Tibial artery (tissue), 4 donors: ENCODE results near the gene HES5.

Source experiments
- DNase-seq, 2 donors: peaks; one replicate each; pipeline ENCODE4 v3.0.0-alpha.2; 2019
- H3K27ac ChIP-seq, 2 donors: fragments of 200-600 bp; sonication (generic) in 1 of 2; 1 replicate in 1 of 2; 2 replicates in 1 of 2; pipeline ENCODE4 v1.5.1; 2018 to 2019; ENCODE audit warnings: mild to moderate bottlenecking in 1 of 2
- H3K27me3 ChIP-seq, 2 donors: fragments of 200-600 bp; sonication (generic) in 1 of 2; one replicate each; pipeline versions ENCODE4 v1.5.1 to v1.6.0; 2016 to 2019
- H3K36me3 ChIP-seq, 3 donors: fragments of 200-600 bp; sonication (generic) in 2 of 3; one replicate each; pipeline ENCODE4 v1.5.1; 2016 to 2019; ENCODE audit warnings: mild to moderate bottlenecking in 2 of 3
- H3K4me1 ChIP-seq, 4 donors: fragments of 200-600 bp; sonication (generic) in 2 of 4; 1 replicate in 3 of 4; 2 replicates in 1 of 4; pipeline ENCODE4 v1.5.1; 2016 to 2019
- H3K4me3 ChIP-seq, 2 donors: fragments of 200-600 bp; sonication (generic) in 1 of 2; 1 replicate in 1 of 2; 2 replicates in 1 of 2; pipeline ENCODE4 v1.5.1; 2018 to 2019; ENCODE audit warnings: mild to moderate bottlenecking in 2 of 2
- H3K9me3 ChIP-seq, 3 donors: fragments of 200-600 bp; sonication (generic) in 1 of 3; one replicate each; pipeline ENCODE4 v1.5.1; 2016 to 2019
- intact Hi-C: fragments of 100-400 bp; cut with DNase I; formaldehyde crosslinking; loops from one replicate; pipeline ENCODE4 v1.15.0; 2023; ENCODE audit warnings: low total_unique reads
- TF ChIP-seq, protein P1 (sequence below), 2 experiments: fragments of 200-600 bp in 1 of 2; fragments of 450-650 bp in 1 of 2; IDR thresholded peaks; one replicate each; pipeline ENCODE4 v1.5.1; 2017 to 2019; ENCODE audit warnings: antibody characterized with exemption in 2 of 2, mild to moderate bottlenecking in 1 of 2, moderate library complexity in 1 of 2

The HES5 gene

DNA sequence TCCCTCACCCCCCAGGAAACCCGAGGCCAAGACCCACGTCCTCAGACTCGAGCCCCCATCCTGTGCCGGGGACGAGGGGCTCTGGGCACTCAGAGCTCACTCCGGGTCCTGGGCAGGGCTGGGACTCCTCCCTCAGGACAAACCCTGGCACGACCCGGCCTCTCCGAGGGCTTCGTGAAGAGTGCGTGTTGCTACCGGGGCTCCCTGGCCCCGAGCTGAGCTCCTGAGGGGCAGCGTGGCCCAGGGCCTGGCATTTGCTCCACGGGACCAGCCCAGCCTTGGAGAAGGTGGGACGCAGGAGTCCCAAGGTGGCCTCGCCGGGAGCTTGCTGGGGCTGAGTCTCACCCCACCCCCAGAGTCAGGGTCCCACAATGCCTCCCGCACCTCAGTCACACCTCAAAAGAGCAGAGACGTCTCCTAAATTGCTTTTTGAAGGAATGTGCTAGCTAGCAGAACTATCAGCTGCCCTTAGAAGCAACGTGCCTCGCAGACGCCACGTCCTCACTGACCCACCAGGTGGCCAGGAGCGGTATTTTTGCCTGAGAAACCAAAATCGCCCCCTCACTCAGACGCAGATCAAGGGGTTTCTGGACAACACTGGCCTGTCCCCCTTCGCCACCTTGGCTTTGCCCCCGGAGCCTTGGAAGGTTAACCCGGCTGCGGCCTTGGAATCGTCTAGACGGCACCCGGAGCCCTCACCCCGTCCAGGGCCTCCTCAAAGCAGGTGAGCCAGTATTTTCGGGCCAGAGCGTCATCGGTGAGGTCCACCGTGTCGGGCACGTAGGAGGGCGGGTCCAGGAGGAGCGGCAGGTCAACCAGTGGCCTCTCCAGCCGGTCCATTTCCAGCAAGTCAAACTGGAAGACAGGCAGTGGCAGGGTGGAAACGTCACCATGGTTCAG lies 14.9 kb downstream of the HES5 start:
- no peak overlapping the region for H3K4me3 ChIP-seq
- no peaks in the 10 kb centered on the region for H3K4me1 ChIP-seq
- H3K9me3 ChIP-seq: no peaks in the 10 kb centered on the region
- peaks cover 92 to 100% (median 94%) of the 10 kb centered on the region in 3 donors for H3K36me3 ChIP-seq
- intact Hi-C loops: no loop called here
- no peaks in the 10 kb centered on the region for H3K27me3 ChIP-seq
- no peak for DNase-seq
- TF ChIP-seq, protein P1, sequence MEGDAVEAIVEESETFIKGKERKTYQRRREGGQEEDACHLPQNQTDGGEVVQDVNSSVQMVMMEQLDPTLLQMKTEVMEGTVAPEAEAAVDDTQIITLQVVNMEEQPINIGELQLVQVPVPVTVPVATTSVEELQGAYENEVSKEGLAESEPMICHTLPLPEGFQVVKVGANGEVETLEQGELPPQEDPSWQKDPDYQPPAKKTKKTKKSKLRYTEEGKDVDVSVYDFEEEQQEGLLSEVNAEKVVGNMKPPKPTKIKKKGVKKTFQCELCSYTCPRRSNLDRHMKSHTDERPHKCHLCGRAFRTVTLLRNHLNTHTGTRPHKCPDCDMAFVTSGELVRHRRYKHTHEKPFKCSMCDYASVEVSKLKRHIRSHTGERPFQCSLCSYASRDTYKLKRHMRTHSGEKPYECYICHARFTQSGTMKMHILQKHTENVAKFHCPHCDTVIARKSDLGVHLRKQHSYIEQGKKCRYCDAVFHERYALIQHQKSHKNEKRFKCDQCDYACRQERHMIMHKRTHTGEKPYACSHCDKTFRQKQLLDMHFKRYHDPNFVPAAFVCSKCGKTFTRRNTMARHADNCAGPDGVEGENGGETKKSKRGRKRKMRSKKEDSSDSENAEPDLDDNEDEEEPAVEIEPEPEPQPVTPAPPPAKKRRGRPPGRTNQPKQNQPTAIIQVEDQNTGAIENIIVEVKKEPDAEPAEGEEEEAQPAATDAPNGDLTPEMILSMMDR (IDR thresholded peaks at IDR 0.05): no peak
- no peak overlapping the region for H3K27ac ChIP-seq

DNA sequence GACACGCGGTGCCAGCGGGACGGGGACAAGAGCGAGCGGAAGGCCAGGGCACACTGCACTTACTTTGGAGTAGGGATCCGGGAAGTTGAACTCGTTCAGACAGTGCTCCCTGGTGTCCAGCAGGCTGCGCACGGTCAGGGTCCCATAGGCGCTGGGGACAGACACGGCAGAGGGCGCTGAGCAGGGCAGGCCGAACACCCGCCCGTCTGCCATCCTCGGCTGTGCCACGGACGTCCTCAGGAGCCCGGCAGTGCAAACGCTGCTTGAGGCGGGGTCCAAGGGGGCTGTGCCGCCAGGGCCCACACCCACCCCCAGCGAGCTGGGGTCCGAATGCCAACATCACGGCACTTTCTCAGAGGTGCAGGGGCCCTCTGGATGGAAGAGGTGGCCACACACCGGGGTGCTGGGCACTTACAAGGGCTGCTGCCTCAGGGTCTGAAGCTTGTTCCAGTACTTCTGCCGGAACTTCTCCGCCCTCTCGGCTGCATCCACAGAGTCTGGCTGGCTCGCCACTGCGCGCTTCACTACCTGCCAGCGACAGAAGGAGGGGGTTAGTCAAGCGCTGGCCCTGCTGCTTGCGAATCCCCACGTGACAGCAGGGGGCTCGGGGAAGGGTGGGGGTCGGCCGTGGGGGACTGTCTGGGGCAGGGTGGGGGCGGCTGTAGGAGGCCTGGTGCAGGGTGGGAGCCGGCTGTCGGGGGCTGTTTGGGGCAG lies 16.0 kb downstream of the HES5 start:
- no peaks in the 10 kb centered on the region for H3K27me3 ChIP-seq
- no peak overlapping the region for H3K27ac ChIP-seq
- no peak for DNase-seq
- TF ChIP-seq, protein P1 (IDR thresholded peaks at IDR 0.05): no peak
- intact Hi-C loops: no loop called here
- no peak overlapping the region for H3K4me3 ChIP-seq
- peaks cover 92 to 100% (median 94%) of the 10 kb centered on the region in 3 donors for H3K36me3 ChIP-seq
- H3K4me1 ChIP-seq: no peaks in the 10 kb centered on the region
- H3K9me3 ChIP-seq: no peaks in the 10 kb centered on the region

DNA sequence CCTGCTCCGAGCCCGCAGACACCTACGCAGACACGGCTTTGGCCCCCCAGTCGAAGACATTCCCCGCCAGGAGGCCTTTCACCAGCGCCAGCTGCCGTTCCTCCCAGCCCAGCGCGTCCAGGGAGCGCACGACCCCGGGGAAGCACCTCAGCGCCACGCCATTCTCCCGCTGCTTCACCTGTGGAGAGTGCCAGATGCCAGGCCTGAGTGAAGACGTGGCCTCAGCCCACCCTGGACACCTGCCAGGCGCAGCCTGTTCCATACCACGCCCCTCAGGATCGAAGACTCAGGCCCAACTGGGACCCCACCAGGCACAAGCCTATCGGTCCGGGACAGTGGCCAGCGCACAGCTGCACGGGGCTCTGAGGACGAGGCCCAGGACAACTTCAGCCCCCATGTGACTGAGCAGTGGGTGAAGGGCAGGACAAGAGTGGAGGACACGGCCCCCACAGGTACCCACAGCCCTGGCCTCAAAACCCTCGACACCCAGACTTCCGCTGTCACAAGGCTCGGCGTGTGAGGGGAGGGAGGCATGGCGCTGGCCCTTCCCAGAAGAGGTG lies 17.1 kb downstream of the HES5 start:
- peaks cover 92 to 100% (median 94%) of the 10 kb centered on the region in 3 donors for H3K36me3 ChIP-seq
- no peak overlapping the region for H3K27ac ChIP-seq
- TF ChIP-seq, protein P1 (IDR thresholded peaks at IDR 0.05): no peak
- intact Hi-C loops: no loop called here
- DNase-seq: no peak
- no peaks in the 10 kb centered on the region for H3K4me1 ChIP-seq
- H3K27me3 ChIP-seq: no peaks in the 10 kb centered on the region
- H3K4me3 ChIP-seq: no peak overlapping the region
- no peaks in the 10 kb centered on the region for H3K9me3 ChIP-seq

DNA sequence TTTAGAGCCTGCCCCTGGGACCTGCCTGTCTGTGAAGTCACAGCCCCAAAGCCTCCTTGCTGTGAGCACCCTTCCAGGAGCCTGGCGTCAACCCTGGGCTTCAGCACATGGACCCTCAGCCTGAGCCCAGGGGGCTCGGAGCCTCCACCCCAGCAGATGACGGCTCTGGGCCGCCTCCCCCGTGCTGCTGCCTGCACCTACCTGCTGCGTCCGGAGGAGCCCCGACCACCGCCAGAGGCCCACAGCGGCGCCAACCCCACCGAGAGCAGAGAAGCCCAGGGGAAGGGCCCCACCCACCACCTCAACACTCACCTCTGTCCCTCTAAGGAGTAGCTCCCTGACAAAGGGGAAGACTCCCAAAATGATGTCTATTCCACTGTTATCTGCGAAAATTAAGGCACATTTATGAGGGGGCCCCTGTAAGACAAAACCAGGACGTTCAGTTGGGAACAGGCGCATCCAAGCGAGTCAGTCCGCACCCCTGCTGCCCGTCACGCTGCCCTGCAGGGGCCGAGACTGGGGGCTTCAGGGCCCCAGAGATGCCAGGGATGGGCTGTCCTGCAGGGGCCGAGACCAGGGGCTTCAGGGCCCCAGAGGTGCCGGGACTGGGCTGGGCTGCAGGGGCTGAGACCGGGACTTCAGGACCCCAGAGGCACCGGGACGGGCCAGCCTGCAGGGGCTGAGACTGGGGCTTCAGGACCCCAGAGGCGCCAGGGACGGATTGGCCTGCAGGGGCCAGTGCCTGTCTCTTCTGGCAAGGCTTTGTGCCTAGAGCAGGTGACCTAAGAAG lies 19.5 kb downstream of the HES5 start:
- H3K36me3 ChIP-seq: peaks cover 78 to 84% (median 82%) of the 10 kb centered on the region in 3 donors
- H3K27ac ChIP-seq: no peak overlapping the region
- no peak for DNase-seq
- intact Hi-C loops: no loop called here
- TF ChIP-seq, protein P1 (IDR thresholded peaks at IDR 0.05): no peak
- peaks cover 0 to 8% of the 10 kb centered on the region in 2 donors for H3K27me3 ChIP-seq
- no peaks in the 10 kb centered on the region for H3K9me3 ChIP-seq
- no peak overlapping the region for H3K4me3 ChIP-seq
- peaks cover 0 to 5% (median 0%) of the 10 kb centered on the region in 4 donors for H3K4me1 ChIP-seq

DNA sequence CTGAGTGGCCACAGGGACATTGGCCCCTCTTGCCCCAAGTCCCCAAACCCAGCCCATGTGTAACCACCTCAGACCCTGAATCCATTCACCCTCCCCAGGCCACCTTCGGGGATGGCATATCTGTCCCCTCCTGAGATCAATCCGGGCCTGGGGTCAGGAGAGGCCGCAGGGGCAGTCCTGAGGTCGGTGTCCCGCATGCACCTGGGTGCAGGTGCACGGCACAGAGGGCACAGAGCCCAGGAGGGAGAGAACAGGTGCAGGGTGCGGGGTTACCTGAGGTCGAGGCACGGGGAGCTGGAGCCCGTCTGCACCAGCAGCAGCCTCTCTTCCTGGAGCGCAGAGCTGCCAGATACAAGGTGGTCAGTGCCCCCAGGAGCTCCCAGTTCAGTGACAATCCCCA lies 20.5 kb downstream of the HES5 start:
- H3K4me3 ChIP-seq: no peak overlapping the region
- H3K36me3 ChIP-seq: peaks cover 69 to 75% (median 74%) of the 10 kb centered on the region in 3 donors
- no peaks in the 10 kb centered on the region for H3K9me3 ChIP-seq
- peaks cover 0 to 18% of the 10 kb centered on the region in 2 donors for H3K27me3 ChIP-seq
- no peak for DNase-seq
- H3K4me1 ChIP-seq: peaks cover 0 to 5% (median 0%) of the 10 kb centered on the region in 4 donors
- intact Hi-C loops: no loop called here
- no peak overlapping the region for H3K27ac ChIP-seq
- TF ChIP-seq, protein P1 (IDR thresholded peaks at IDR 0.05): no peak
